ENCODE measurements around the gene PGD.
"Not testable (repeated sequence)": the region's sequence is repeated elsewhere in the genome, so short reads cannot be mapped to it uniquely, and the experiment has no call there.

Gene PGD

GRCh38 chr1:10399444-10399941, 629 bp downstream of the PGD start:
- DNase-seq (ENCODE audit: low spot score) = no peak

GRCh38 chr1:10400013-10400412, 1.1 kb downstream of the PGD start:
- no peak for DNase-seq (ENCODE audit: low spot score)
- no peak for TF ChIP-seq CTCF (IDR thresholded peaks at IDR 0.05; ENCODE audit: extremely low read depth, missing control alignments)

More at GRCh38 chr1:10399444-10399941, 629 bp downstream of the PGD start:
- TF ChIP-seq CTCF (IDR thresholded peaks at IDR 0.05; ENCODE audit: extremely low read depth, missing control alignments) = no peak

- no peak for DNase-seq (ENCODE audit: low spot score)
- TF ChIP-seq CTCF (IDR thresholded peaks at IDR 0.05; ENCODE audit: extremely low read depth, missing control alignments) = no peak
Observed at GRCh38 chr1:10401281-10401680, 2.4 kb downstream of the PGD start.

DNA sequence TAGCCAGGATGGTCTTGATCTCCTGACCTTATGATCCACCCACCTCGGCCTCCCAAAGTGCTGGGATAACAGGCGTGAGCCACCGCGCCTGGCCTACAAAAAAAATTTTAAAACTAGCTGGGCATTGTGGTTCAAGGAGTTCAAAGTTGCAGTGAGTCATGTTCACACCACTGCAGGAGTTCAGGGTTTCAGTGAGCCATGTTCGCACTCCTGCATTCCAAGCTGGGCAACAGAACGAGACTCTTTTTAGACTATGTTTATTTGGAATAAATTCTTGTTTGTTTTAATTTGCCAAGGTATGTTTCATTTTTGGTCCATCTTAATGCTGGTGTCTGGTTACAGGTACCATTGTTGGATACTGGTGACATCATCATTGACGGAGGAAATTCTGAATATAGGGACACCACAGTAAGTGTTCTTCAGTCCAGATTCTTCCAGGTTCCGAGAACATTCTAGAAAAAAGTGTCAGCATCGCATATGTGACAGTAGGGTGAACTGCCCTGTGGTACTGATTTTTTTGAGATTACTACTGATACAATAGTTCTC, 3.9 kb downstream of the PGD start:
- no peak for DNase-seq (ENCODE audit: low spot score)
- no peak for TF ChIP-seq CTCF (IDR thresholded peaks at IDR 0.05; ENCODE audit: extremely low read depth, missing control alignments)

- DNase-seq (ENCODE audit: low spot score) = no peak
- TF ChIP-seq CTCF (IDR thresholded peaks at IDR 0.05; ENCODE audit: extremely low read depth, missing control alignments) = no peak
Observed at GRCh38 chr1:10407201-10407600, 8.3 kb downstream of the PGD start.

GRCh38 chr1:10415211-10415930, 16.5 kb downstream of the PGD start:
- no peak for TF ChIP-seq CTCF (IDR thresholded peaks at IDR 0.05; ENCODE audit: extremely low read depth, missing control alignments)
- no peak for DNase-seq (ENCODE audit: low spot score)

DNA sequence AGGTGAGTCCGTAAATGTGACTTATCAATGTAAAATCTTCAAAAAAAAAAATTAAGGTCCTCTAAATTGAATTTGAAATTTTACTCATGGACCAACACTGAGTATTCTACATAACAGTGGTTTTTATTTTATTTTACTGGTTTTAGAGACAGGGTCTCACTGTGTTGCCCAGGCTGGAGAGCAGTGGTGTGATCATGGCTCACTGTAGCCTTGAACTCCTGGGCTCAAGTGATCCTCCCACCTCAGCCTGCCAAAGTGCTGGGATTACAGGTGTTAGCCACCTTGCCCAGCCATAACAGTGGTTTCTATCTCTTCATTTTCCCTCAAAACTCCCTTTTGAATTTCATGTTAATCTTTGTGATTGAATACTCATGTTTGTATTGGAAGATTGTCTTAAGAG, 17.1 kb downstream of the PGD start:
- DNase-seq (ENCODE audit: low spot score) = not testable (repeated sequence)

DNA sequence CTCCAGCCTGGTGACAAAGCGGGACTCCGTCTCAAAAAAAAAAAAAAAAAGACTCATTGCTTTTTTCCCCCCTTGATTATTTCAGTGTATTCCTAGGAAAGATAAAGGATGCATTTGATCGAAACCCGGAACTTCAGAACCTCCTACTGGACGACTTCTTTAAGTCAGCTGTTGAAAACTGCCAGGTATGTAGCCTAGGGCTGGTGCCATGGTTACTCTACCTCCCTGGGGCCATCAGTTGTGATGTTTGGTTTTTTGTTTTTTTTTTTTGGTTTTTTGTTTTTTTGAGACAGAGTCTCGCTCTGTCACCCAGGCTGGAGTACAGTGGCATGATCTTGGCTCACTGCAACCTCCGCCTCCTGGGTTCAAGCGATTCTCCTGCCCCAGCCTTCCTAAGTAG, 19.9 kb downstream of the PGD start:
- DNase-seq (ENCODE audit: low spot score) = not testable (repeated sequence)

Measured in GM20000 (cell line).